ENCODE results near the gene CNOT4. TPM values are rescaled to one million over a fixed set of nuclear protein-coding genes. Genes with fewer than 3 reads are reported as not detected.

Gene CNOT4
- total RNA-seq, 1 donor from 2014 or later = 22.8 TPM

DNA sequence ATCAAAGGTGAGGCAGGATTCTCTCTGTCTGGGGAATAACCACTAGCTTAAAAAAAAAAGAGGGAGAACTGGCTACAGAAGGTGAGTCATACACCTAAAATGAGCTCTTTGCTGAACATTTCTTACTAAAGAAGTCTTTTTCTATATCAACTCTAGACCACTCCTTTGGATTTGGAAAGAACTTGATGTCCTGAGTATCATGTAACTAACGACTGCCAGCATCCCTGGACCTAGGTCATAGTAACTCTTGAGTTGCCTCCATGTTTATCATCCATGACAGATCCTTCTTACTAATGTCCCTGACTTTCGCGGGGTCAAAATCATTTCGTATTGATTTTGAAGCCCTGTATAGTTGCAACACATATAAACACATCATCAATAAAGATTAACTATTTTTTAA lies 89.1 kb downstream of the CNOT4 start:
- H3K4me3 Mint-ChIP-seq (ENCODE audit: unreplicated experiment) = no peak overlapping the region
- H3K27ac Mint-ChIP-seq (ENCODE audit: unreplicated experiment) = no peak overlapping the region
- peaks cover 12% of the 10 kb centered on the region for H3K36me3 Mint-ChIP-seq (ENCODE audit: unreplicated experiment)
- DNase-seq (ENCODE audit: extremely low spot score, unreplicated experiment) = no peak
- no peaks in the 10 kb centered on the region for H3K27me3 Mint-ChIP-seq (ENCODE audit: unreplicated experiment)
- no peaks in the 10 kb centered on the region for H3K4me1 Mint-ChIP-seq (ENCODE audit: unreplicated experiment)
- no peaks in the 10 kb centered on the region for H3K9me3 Mint-ChIP-seq (ENCODE audit: unreplicated experiment)
- TF ChIP-seq, protein P1, sequence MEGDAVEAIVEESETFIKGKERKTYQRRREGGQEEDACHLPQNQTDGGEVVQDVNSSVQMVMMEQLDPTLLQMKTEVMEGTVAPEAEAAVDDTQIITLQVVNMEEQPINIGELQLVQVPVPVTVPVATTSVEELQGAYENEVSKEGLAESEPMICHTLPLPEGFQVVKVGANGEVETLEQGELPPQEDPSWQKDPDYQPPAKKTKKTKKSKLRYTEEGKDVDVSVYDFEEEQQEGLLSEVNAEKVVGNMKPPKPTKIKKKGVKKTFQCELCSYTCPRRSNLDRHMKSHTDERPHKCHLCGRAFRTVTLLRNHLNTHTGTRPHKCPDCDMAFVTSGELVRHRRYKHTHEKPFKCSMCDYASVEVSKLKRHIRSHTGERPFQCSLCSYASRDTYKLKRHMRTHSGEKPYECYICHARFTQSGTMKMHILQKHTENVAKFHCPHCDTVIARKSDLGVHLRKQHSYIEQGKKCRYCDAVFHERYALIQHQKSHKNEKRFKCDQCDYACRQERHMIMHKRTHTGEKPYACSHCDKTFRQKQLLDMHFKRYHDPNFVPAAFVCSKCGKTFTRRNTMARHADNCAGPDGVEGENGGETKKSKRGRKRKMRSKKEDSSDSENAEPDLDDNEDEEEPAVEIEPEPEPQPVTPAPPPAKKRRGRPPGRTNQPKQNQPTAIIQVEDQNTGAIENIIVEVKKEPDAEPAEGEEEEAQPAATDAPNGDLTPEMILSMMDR (IDR thresholded peaks at IDR 0.05) = no peak

DNA sequence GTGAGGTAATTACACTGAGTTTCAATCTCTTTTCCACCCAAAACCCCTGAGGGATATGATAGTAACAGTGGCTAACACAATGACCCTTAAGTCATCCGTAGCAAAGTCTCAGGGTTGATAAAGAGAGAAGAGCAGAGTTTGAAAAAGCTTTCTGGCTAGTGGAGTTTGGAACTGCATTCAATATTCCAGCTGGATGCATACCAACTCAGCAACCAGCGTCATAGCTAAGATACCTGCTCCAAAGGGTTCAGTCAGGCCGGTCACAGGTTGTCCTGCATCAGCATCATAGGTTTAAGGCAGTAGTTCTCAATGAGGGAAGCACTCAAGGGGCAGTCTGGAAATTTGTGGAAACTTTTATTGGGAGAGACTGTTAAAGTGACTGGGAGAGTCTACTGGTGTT lies 93.5 kb downstream of the CNOT4 start:
- Mint-ChIP-seq H3K9me3 (ENCODE audit: unreplicated experiment) (no peaks in the 10 kb centered on the region), H3K4me1 (ENCODE audit: unreplicated experiment) (peaks cover 1% of the 10 kb centered on the region), H3K27ac (ENCODE audit: unreplicated experiment) (no peak overlapping the region), H3K4me3 (ENCODE audit: unreplicated experiment) (no peak overlapping the region), H3K27me3 (ENCODE audit: unreplicated experiment) (no peaks in the 10 kb centered on the region), H3K36me3 (ENCODE audit: unreplicated experiment) (peaks cover 14% of the 10 kb centered on the region)
- TF ChIP-seq, protein P1 (IDR thresholded peaks at IDR 0.05) = no peak
- DNase-seq (ENCODE audit: extremely low spot score, unreplicated experiment) = no peak

DNA sequence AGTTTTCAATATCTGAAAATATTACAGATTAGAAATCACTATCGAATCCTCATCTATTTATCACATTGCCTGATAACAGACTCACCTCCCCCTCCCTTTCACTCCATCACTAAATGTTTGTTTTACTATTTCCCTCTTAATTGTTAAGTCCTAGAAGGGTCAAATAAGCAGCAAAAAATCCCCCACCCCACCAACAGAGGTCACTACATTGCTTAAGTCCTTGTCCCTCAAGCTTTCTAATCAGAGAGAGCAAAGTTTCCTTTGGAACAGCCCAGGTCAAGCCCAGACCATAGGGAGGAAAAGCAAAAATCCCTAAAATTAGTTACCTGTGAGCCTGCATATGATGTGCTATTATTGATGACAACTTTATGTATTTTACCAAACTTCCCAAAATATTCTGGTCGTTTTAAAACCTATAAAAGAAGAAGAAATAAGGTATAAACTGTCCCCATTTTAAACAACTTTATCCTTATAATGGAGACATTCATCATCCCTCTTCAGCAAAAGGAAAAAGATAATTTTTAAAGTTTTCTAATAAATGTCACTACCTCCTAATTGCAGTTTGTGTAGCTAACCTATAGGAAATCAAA lies 95.0 kb downstream of the CNOT4 start:
- TF ChIP-seq, protein P1 (IDR thresholded peaks at IDR 0.05) = peak; percentile 51
- no peak for DNase-seq (ENCODE audit: extremely low spot score, unreplicated experiment)

DNA sequence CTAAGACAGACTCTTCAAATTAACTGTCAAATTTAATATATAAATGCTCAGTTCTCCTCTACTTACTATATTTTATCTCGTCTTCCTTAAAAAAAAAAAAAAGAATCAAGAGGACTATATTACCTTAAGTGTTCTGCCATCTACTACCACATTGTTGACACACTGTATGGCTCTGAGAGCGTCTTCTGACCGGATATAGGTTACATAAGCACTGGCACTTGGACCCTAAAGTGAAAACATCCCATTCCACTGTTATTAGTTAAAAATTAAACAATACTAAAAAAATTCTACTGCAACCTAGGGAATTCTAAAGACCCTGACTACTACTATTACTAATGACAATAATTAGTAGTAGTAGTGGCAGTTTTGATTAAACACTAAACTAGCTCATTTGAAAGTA lies 95.7 kb downstream of the CNOT4 start:
- H3K27ac Mint-ChIP-seq (ENCODE audit: unreplicated experiment) = no peak overlapping the region
- no peak for DNase-seq (ENCODE audit: extremely low spot score, unreplicated experiment)
- H3K27me3 Mint-ChIP-seq (ENCODE audit: unreplicated experiment) = no peaks in the 10 kb centered on the region
- H3K4me1 Mint-ChIP-seq (ENCODE audit: unreplicated experiment) = peaks cover 1% of the 10 kb centered on the region
- H3K4me3 Mint-ChIP-seq (ENCODE audit: unreplicated experiment) = no peak overlapping the region
- H3K9me3 Mint-ChIP-seq (ENCODE audit: unreplicated experiment) = no peaks in the 10 kb centered on the region
- peaks cover 6% of the 10 kb centered on the region for H3K36me3 Mint-ChIP-seq (ENCODE audit: unreplicated experiment)
- TF ChIP-seq, protein P1 (IDR thresholded peaks at IDR 0.05) = no peak

More for the DNA sequence above, 95.0 kb downstream of the CNOT4 start:
- peaks cover 4% of the 10 kb centered on the region for H3K36me3 Mint-ChIP-seq (ENCODE audit: unreplicated experiment)
- H3K4me3 Mint-ChIP-seq (ENCODE audit: unreplicated experiment) = no peak overlapping the region
- no peak overlapping the region for H3K27ac Mint-ChIP-seq (ENCODE audit: unreplicated experiment)
- no peaks in the 10 kb centered on the region for H3K27me3 Mint-ChIP-seq (ENCODE audit: unreplicated experiment)
- peaks cover 1% of the 10 kb centered on the region for H3K4me1 Mint-ChIP-seq (ENCODE audit: unreplicated experiment)
- H3K9me3 Mint-ChIP-seq (ENCODE audit: unreplicated experiment) = no peaks in the 10 kb centered on the region

DNA sequence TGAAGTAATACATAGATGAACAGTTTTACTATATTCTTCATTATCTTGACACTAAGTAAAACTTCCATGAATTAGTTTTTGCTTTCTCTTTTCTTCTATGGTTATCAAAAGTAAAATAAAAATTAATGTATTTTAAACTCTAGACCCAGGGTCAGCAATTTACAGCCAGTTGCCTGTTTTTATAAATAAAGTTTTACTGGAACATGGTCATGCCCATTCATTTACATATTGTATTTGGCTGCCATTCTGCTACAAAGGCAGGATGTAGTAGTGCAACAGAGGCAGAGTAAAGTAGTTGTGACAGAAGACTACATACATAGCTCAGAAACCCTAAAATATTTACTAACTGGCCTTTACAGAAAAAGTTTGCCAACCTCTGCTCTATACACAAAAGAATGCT lies 98.8 kb downstream of the CNOT4 start:
- Mint-ChIP-seq H3K27me3 (ENCODE audit: unreplicated experiment) (no peaks in the 10 kb centered on the region), H3K36me3 (ENCODE audit: unreplicated experiment) (peaks cover 19% of the 10 kb centered on the region), H3K9me3 (ENCODE audit: unreplicated experiment) (no peaks in the 10 kb centered on the region), H3K4me3 (ENCODE audit: unreplicated experiment) (no peak overlapping the region), H3K27ac (ENCODE audit: unreplicated experiment) (no peak overlapping the region), H3K4me1 (ENCODE audit: unreplicated experiment) (peaks cover 1% of the 10 kb centered on the region)
- no peak for DNase-seq (ENCODE audit: extremely low spot score, unreplicated experiment)
- TF ChIP-seq, protein P1 (IDR thresholded peaks at IDR 0.05) = no peak
